H7 (cell line): ENCODE measurements around the gene GNAZ. TPM values are rescaled to one million over a fixed set of nuclear protein-coding genes. Genes with fewer than 3 reads are reported as not detected.
"Not testable (repeated sequence)": the region's sequence is repeated elsewhere in the genome, so short reads cannot be mapped to it uniquely, and the experiment has no call there.

Source experiments
- DNase-seq: peaks from one replicate; pipeline ENCODE4 v3.0.0; 2012
- H3K27me3 ChIP-seq: 2 replicates; pipeline ENCODE4 v1.6.0; 2011; ENCODE audit warnings: mild to moderate bottlenecking, low read length; ENCODE audit not compliant: control insufficient read depth, insufficient read depth
- H3K36me3 ChIP-seq: replicated peaks from 2 replicates; pipeline ENCODE4 v1.5.1; 2011; ENCODE audit warnings: low read length; ENCODE audit not compliant: control insufficient read depth, insufficient read depth
- H3K4me3 ChIP-seq: 2 replicates; pipeline ENCODE4 v1.5.1; 2011; ENCODE audit warnings: low read depth, mild to moderate bottlenecking, control low read depth, low read length, moderate library complexity; ENCODE audit not compliant: insufficient read depth
- total RNA-seq: library from RNA; depleted of rRNA; stranded (reverse); fragments of >200 nt; shearing (Covaris generic); gene quantifications from 2 replicates; pipeline ENCODE4 v1.2.3, GENCODE V29; 2014

The GNAZ gene
- total RNA-seq, 1 experiment from 2014 or later: 18.0 TPM

- no peaks in the 10 kb centered on the region for H3K36me3 ChIP-seq
- no peak for DNase-seq
- H3K4me3 ChIP-seq: no peak overlapping the region
- H3K27me3 ChIP-seq: no peaks in the 10 kb centered on the region; the same call in 1 of the 2 replicates
Observed at GRCh38 chr22:23035557-23036277, 34.6 kb upstream of the GNAZ start.

DNA sequence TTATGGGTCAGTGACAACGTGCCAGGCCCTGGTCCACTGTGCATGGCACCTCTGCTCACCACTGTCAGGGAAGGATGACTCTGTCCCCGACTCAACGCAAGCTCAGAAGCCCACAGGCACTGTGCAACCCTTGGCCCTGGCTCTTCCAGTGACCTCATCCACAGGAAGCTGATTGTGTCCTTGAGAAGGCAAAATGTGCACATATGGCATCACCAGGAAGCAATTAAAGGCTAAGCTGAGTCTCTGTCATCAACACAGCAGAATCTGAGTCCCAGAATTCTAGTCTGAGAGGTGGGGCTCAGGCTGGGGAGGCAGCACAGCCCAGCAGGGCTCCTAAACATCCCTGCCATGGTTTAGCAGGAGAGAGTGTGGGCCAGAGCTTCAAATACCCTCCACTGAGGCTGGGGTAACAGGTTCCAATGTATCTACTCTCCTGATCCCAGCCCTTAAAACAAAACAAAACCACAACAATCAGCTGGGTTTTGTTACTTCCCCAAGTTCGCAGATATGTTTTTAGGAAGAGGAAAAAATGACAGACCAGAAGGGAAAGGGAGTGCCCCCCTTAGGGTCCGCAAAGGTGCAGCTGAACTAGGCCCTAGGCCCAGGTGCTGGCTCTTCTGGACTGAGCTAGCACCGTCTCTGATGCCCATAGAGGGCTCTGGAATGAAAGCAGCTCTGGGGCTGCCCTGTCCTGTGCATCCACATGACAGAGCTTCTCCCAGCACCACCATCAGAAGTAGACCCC, 33.5 kb upstream of the GNAZ start:
- no peak for DNase-seq
- H3K4me3 ChIP-seq: no peak overlapping the region
- no peaks in the 10 kb centered on the region; the same call in 1 of the 2 replicates for H3K27me3 ChIP-seq
- H3K36me3 ChIP-seq: no peaks in the 10 kb centered on the region

- Histone ChIP-seq H3K36me3 (no peaks in the 10 kb centered on the region), H3K4me3 (no peak overlapping the region), H3K27me3 (no peaks in the 10 kb centered on the region; the same call in 1 of the 2 replicates)
- no peak for DNase-seq
Observed at GRCh38 chr22:23037429-23038333, 32.6 kb upstream of the GNAZ start.

DNA sequence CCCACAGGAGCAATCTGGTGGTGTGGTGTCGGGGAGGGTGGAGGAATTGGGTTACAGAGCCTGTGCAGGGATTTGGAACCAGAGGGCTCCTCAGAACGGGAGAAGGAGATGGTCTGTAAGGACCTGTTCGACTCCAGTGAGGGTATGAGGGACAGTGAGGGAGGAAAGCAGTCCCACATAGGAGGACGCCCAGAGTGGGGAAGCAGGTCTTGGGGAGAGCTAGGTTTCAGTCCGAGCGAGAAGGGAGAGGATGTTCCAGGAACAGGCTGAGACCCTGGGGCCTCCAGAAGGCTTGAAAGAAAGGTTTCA, 32.0 kb upstream of the GNAZ start:
- DNase-seq: no peak
- no peak overlapping the region for H3K4me3 ChIP-seq

DNA sequence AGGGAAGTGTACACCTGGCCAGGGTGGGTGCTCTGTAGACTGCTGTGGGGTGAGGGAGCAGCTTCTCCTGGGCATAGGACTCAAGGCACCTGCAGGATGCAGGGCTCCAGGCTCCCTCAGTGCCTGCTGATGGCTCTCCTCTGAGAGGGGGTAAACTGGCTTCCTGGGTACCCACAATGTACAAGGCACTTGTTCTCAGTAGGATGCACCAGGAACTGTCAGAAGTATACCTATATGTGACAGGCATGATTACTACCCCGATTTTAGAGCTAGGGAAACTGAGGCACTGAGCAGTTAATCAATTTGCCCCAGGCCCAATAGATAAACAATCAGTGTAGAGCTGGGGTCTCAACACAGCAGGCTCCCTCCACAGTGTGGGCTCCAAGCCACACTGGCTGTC, 31.4 kb upstream of the GNAZ start:
- Histone ChIP-seq H3K27me3 (no peaks in the 10 kb centered on the region; the same call in 1 of the 2 replicates), H3K4me3 (no peak overlapping the region), H3K36me3 (no peaks in the 10 kb centered on the region)
- no peak for DNase-seq

More for the DNA sequence above, 32.0 kb upstream of the GNAZ start:
- Histone ChIP-seq H3K36me3 (no peaks in the 10 kb centered on the region), H3K27me3 (no peaks in the 10 kb centered on the region; the same call in 1 of the 2 replicates)

GRCh38 chr22:23042179-23042578, 28.1 kb upstream of the GNAZ start:
- no peak overlapping the region for H3K4me3 ChIP-seq
- no peaks in the 10 kb centered on the region for H3K36me3 ChIP-seq
- no peaks in the 10 kb centered on the region for H3K27me3 ChIP-seq
- DNase-seq: no peak

DNA sequence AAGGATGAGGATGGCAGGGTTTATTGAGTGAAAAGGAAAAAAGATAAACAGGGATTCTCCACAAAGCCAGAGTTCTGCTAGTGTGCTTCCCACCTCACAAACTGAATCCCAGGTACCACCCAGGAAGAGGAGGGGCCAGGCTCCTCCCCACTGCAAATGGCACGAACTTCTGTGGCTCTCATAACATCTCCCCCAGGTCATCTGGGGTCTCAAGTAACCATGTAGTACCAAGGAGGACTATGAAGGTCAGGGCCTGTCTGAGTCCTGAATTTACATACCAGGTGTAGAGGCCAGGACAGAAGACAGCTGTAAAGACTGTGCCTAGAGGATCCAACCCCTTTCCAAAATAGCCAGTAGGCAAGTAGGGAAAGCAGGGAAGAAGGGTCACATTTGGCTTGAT, 25.7 kb upstream of the GNAZ start:
- no peaks in the 10 kb centered on the region for H3K27me3 ChIP-seq
- no peaks in the 10 kb centered on the region for H3K36me3 ChIP-seq
- DNase-seq: no peak
- no peak overlapping the region for H3K4me3 ChIP-seq

DNA sequence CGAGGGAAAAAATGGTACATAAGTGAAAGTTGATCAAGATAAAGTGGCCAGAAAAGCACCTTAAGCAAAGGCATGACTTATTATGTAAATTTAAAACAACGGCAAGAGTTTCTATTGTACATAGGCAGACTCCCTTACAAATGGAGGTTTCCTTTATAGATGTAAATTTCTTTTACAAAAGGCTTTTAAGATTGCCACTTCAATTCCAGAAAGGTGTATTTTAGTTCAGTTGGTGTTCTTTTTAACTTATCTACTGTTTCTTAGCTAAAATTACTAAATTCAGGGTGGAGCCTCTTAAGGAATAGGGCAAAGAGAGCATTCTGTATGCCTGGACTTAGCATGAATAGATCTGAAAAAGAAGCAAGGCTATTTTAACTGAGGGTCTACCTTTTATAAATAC, 24.9 kb upstream of the GNAZ start:
- DNase-seq: no peak
- Histone ChIP-seq H3K27me3 (no peaks in the 10 kb centered on the region), H3K4me3 (no peak overlapping the region), H3K36me3 (no peaks in the 10 kb centered on the region)

- no peak for DNase-seq
- H3K4me3 ChIP-seq: no peak overlapping the region
- H3K27me3 ChIP-seq: no peaks in the 10 kb centered on the region
- no peaks in the 10 kb centered on the region for H3K36me3 ChIP-seq
Observed at GRCh38 chr22:23047265-23047664, 23.1 kb upstream of the GNAZ start.

GRCh38 chr22:23047742-23048141, 22.6 kb upstream of the GNAZ start:
- Histone ChIP-seq H3K27me3 (no peaks in the 10 kb centered on the region), H3K4me3 (no peak overlapping the region), H3K36me3 (no peaks in the 10 kb centered on the region)
- no peak for DNase-seq

DNA sequence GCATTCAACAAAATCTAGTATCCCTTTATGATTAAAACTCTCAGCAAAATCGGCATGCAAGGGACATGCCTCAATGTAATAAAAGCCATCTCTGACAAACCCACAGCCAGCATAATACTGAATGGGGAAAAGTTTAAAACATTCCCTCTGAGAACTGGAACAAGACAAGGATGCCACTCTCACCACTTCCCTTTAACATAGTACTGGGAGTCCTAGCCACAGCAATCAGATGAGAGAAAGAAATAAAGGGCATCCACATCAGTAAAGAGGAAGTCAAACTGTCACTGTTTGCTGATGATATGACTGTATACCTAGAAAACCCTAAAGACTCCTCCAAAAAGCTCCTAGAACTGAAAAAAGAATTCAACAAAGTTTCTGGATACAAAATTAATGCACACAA, 19.8 kb upstream of the GNAZ start:
- not testable (repeated sequence) for H3K4me3 ChIP-seq, H3K36me3 ChIP-seq, DNase-seq, H3K27me3 ChIP-seq

DNA sequence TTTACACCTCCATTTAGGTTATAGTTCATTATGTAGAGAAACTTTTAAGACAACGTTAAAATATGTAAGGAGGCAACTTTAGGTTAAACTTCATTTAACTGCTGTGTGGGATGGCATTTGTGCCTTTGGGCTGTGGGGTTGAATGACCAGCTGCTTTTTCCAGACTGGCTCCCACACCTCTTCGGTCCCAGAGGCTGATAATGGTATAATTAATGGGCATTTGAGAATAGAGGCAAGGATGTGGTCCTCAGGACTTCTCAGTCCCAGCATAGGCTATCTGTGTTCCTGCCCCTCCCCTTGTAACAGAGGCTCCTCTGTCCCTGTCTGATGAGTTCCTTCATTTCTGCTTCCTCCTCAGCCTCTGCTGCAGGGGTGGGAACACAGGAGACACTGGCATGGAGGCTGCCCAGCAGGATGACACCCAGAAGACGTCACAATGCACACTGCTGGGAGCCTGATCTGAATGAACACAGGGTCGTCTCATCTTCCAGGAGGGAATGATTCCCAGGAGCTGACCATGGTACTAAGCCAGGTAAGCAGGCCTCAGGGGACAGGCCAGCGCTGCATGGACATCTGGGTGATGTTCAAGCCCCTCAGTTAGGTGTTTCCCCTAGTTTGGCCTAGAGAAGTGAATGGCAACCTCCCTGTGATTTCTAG, 17.1 kb upstream of the GNAZ start:
- H3K4me3 ChIP-seq: no peak overlapping the region
- no peaks in the 10 kb centered on the region for H3K36me3 ChIP-seq
- DNase-seq: peak; percentile 7
- H3K27me3 ChIP-seq: no peaks in the 10 kb centered on the region

DNA sequence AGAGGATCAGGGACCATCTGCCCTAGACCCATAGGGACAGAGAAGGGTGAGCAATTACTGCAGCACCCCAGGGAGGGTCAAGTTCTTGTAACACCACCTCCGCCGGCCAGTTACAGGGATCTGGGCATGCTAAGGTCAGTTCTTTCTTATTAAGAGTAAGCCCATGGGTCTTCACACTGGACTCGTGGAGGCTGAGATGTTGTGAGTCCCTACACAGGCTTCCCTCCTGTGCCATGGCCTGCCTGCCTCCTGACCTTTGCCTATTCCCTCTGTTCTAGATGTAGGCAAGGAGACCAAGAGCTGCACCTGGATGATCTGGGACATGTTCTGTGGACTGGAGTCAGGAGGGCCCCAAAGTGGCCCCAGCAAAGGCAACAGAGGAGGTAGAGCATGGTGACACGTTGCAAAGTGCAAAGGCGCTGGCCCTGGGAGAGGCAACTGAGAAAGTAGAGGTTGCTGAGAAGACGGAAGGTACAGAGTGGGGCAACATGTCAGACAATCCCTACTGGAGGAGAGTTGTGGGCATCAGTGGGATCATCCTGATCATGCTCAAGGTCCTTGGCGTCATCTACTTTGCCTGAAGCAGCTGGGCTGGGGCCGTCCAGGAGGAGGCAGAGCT, 16.3 kb upstream of the GNAZ start:
- H3K27me3 ChIP-seq: no peaks in the 10 kb centered on the region
- no peak for DNase-seq
- H3K36me3 ChIP-seq: no peaks in the 10 kb centered on the region

More for the DNA sequence above, 16.3 kb upstream of the GNAZ start:
- no peak overlapping the region for H3K4me3 ChIP-seq
